NB4 (cell line): ENCODE measurements around the gene KCNC4.

Source experiments
- DNase-seq: peaks from one replicate; pipeline ENCODE4 v3.0.0; 2010; ENCODE audit warnings: low read depth
- H3K4me3 ChIP-seq: one replicate; pipeline ENCODE4 v1.5.1; 2011; ENCODE audit warnings: mild to moderate bottlenecking, low read depth, low read length, moderate library complexity
- MYC ChIP-seq: IDR thresholded peaks from 2 replicates; pipeline ENCODE4 v1.6.1; 2011; ENCODE audit warnings: low read depth, low read length
- POLR2A ChIP-seq: IDR thresholded peaks from 2 replicates; pipeline ENCODE4 v1.6.1; 2011; ENCODE audit warnings: mild to moderate bottlenecking; ENCODE audit not compliant: insufficient read length; ENCODE audit errors: extremely low read depth
- TF ChIP-seq, protein P1 (sequence below): IDR thresholded peaks from one replicate; pipeline ENCODE4 v1.5.1; 2012; ENCODE audit warnings: low read depth, low read length
- TF ChIP-seq, protein P2 (sequence below): IDR thresholded peaks from 2 replicates; pipeline ENCODE4 v1.6.1; 2011; ENCODE audit warnings: low read depth, low read length

Gene KCNC4

DNA sequence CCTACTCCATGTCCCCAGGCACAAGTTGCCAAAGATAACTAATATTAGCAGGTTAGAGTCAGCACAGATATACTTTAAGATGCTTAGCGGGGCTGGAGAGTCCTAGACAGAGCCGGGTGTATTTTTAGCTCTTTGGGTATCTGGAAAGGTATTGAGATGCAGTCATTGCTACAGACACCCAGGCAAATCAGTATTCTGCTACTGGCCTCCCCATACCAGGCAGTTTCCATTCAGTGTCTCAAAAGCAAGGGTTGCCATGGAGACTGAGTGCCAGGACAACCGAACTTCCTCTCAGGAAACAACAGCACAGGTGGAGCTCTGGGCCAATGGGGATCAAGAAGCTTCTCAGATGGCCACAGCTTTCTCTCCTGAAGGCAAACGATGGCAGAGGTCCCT lies 45.3 kb downstream of the KCNC4 start:
- H3K4me3 ChIP-seq = no peak overlapping the region
- no peak for DNase-seq

DNA sequence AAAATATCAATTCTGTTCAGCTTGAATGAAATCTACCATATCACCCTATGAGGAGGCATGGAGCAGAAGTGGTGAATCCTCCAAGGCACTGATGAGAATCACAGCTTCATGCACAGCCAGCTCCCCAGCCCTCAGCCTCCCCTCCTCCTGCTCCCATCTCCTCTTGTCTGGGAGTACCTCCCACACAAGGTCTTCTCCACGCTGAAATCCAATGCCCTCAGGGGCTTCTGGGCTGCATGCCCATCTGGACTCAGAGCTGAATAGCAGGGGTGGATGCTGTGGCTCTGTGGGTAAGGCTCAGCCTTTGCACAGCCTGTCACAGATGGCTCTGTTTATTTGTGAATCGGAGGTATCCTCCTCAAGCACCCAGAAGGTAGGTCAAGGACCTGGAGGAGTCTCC lies 48.6 kb downstream of the KCNC4 start:
- no peak for DNase-seq
- TF ChIP-seq, protein P1, sequence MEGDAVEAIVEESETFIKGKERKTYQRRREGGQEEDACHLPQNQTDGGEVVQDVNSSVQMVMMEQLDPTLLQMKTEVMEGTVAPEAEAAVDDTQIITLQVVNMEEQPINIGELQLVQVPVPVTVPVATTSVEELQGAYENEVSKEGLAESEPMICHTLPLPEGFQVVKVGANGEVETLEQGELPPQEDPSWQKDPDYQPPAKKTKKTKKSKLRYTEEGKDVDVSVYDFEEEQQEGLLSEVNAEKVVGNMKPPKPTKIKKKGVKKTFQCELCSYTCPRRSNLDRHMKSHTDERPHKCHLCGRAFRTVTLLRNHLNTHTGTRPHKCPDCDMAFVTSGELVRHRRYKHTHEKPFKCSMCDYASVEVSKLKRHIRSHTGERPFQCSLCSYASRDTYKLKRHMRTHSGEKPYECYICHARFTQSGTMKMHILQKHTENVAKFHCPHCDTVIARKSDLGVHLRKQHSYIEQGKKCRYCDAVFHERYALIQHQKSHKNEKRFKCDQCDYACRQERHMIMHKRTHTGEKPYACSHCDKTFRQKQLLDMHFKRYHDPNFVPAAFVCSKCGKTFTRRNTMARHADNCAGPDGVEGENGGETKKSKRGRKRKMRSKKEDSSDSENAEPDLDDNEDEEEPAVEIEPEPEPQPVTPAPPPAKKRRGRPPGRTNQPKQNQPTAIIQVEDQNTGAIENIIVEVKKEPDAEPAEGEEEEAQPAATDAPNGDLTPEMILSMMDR = no peak
- TF ChIP-seq, protein P2, sequence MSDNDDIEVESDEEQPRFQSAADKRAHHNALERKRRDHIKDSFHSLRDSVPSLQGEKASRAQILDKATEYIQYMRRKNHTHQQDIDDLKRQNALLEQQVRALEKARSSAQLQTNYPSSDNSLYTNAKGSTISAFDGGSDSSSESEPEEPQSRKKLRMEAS = no peak
- TF ChIP-seq MYC = no peak
- no peak for TF ChIP-seq POLR2A
- H3K4me3 ChIP-seq = no peak overlapping the region

More for the DNA sequence above, 45.3 kb downstream of the KCNC4 start:
- no peak for TF ChIP-seq MYC
- TF ChIP-seq, protein P2 = no peak
- TF ChIP-seq POLR2A = no peak
- TF ChIP-seq, protein P1 = no peak

DNA sequence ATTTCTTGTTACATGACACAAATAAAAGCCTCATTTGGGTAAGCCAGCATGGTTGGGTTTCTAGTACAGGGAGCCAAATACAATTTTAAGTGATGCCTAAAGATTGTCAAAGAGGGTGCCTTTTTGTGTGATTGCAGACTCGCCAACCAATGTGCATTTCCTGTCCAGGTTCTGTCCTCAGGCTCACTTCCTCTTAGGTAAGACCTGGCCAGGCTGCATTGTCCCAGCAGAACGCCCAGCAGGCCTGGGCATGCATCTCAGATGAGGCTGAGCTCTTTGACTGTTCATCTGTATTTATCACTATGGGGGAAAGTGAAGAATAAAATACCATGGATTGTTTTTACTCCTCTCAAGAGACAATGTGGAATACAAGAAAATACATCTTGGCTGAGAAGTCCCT lies 49.7 kb downstream of the KCNC4 start:
- no peak overlapping the region for H3K4me3 ChIP-seq
- peak; percentile 29 for DNase-seq
- TF ChIP-seq MYC (no peak), POLR2A (no peak)
- TF ChIP-seq, protein P2 = no peak
- TF ChIP-seq, protein P1 = no peak
